GF-D8 (cell line): ENCODE results near the gene UBASH3A.
"Not testable (repeated sequence)": the region's sequence is repeated elsewhere in the genome, so short reads cannot be mapped to it uniquely, and the experiment has no call there.

ENCODE experiments used
- DNase-seq: peaks from one replicate; lab custom pipeline; 2025; lab: John Stamatoyannopoulos, UW

UBASH3A gene

GRCh38 chr21:42390193-42390592 is 13.5 kb upstream of the UBASH3A start:
- DNase-seq = no peak

- no peak for DNase-seq
These were observed 13.0 kb upstream of the UBASH3A start for GRCh38 chr21:42390696-42391095.

GRCh38 chr21:42391297-42391696 is 12.4 kb upstream of the UBASH3A start:
- DNase-seq = no peak

DNA sequence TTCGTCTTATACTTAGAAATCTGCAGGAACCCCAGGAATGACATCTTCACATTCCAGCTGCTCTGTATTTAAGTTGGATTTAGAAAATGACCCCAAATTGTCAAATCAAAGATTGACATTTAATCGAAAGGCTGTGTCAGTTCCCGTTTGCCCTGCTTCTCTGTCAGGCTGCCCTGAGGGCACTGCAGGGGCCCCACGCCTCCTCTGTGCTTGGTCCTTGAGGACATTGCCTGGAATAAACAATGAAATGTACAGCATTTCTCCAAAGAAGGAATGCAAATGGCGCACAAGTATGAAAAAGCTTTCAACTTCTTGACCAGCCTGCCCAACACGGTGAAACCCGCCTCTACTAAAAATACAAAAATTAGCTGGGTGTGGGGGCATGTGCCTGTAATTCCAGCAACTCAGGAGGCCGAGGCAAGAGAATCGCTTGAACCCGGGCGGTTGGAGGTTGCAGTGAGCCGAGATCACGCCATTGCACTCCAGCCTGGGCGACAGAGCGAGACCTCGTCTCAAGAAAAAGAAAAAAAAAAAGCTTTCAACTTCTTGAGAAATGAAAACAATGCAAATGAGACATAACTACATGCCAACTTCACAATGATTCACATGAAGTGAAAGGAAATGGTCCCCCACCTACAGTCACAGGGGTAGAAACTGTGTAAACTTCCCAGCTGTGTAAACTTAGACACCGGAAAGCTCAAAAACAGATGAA is 10.8 kb upstream of the UBASH3A start:
- DNase-seq = no peak

- DNase-seq = no peak
These were observed 10.2 kb upstream of the UBASH3A start for GRCh38 chr21:42393443-42393950.

DNA sequence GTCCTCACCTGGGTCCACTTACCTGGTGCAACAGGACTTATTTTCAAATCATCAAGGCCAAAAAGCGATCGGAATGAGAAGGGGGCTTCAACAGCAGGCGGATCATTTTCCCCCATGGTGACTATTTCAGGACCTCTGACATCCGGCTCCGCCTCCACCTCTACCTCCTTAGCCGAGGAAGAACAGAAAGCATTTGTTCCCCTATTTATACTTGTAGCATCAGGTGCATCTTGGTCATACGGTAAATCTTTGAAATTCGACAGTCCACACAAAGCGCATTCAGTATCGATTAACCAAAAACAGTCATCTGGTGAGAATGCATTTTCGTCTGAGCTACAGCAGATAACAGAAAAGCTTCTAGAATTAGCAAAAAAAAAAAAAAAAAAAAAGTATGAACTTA is 8.4 kb upstream of the UBASH3A start:
- DNase-seq = no peak

DNA sequence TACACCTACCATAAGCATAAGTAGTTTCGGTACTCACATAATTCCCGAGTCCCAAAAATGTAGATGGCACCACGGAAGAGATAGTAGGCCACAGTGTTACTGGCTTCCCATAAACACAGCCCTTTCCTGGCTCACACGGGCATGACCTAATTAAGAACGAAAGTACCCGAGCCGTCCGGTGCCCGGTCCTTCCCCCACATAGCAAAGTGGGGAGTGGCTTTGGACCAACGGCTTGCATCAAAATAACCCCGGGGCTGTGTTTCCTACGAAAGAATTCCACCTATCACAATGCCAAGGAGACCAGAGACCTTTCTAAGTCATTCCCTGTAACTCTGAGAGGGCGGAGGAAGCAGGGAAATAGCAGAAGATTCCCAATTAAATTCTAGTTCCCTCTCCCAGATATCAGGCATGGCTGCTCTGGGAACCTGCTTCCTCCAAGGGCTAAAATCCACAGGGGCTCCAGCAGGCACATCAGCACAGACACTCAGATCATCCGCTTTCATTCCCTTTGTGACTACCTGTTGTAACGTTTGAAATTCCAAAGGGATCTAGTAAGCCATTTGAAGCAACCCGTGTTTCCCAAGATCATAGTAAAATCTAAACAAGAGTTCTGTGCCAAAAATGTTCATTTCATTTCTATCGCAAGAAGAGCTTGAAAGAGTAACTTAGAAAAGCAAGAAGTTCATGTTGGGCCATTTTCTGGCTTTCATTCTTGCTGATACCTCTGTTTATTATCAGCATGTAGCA is 7.6 kb upstream of the UBASH3A start, which contains the start of gene TMPRSS3:
Gene TMPRSS3 (minus strand): TSS at position 148 of the 747 bp plus-strand sequence. CDS start 635 bp downstream, outside the sequence.
- no peak for DNase-seq

DNA sequence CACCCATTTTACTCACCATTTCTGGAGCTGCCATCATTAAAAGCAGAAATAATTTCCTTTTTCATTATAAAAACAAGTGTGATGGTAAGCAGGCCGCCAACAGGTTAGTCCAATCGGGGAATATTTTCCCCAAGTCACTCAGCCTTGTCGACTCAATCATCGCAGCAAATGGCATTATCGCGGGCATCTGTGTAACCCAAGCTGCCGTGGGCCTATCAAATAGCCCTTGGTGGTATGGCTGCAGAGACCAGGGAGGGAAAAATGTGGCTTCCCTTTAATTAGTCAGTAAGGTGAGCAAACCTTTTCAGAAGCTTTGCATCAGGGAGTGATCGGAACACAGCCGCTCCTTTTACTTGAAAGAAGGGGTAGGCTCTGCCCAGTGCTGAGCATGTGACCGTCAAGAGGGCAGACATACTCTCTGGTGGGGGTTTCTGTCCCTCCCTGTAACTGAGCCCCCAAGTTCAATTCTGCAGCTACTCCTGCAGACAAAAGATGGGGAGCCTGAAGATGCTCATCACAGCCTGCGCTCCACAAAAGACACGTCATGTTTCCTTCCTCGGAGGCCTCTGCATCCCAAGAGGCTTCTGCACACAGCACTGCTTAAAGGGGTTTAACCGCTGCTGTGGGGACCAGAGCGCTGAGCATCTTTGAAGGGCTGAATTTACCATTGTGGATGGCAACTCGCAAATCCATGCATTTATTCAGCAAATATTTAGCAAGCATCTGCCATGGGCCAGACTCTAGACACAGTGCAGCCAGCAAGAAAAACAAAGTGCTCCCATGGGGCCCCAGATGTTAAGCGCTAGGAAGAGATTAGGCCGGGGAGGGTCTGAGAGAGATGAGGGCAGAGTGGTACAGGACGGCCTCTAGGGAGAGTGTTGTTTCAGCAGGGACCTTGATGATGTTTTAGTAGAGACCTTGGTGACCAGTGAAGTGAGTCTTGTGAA is 6.6 kb upstream of the UBASH3A start:
- DNase-seq = no peak

GRCh38 chr21:42397746-42398394 is 5.8 kb upstream of the UBASH3A start:
- DNase-seq = no peak

DNA sequence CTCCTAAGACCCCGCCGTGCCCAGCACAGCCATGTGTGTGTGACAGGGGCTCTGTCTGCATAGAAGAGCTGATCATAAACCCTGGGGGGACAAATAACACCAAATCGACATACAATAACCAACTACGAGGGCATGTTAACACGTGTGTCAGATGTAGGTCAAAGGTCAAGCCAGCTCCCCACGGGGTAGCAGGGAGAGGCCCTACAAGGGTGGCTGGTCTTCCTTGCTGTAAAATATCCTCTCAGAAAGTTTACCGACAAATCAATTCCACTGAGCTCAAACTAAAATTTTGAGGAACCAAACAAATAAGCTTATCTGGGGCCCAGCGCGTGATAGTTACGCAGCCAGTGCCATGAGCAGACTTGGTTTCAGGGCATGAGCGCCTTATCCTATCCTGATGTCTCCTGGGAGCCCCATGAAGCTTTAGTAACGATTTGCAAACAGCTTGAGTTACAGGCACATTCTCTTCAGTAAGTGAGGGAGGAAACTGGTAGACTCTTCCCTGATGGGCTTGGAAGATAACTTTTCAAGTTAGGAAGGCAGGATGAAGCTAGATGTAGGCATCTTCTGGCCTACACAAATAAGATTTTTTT is 5.2 kb upstream of the UBASH3A start:
- DNase-seq = no peak

DNA sequence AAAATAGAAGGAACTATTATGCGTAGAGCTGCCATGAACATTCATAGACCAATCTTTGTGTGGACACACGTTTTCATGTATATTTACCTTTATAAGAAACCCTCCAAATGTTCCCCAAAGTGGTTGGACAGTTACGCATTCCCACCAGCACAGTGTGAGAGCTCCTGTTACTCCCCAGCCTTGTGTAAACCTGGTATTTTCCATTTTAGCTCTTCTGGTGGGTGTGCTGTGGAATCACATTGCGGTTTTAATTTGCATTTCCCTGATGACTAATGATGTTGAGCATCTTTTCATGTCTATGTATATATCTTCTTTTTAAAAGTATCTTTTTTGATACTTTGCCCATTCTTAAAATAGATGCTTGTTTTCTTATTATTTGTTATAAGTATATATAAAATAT is 3.2 kb upstream of the UBASH3A start:
- DNase-seq = no peak

GRCh38 chr21:42401154-42401553 is 2.5 kb upstream of the UBASH3A start:
- no peak for DNase-seq

- DNase-seq = no peak
These were observed 1.9 kb upstream of the UBASH3A start for GRCh38 chr21:42401820-42402251.

GRCh38 chr21:42404539-42404938 is 837 bp downstream of the UBASH3A start:
- DNase-seq = no peak

GRCh38 chr21:42405064-42406013 is 1.6 kb downstream of the UBASH3A start:
- no peak for DNase-seq

DNA sequence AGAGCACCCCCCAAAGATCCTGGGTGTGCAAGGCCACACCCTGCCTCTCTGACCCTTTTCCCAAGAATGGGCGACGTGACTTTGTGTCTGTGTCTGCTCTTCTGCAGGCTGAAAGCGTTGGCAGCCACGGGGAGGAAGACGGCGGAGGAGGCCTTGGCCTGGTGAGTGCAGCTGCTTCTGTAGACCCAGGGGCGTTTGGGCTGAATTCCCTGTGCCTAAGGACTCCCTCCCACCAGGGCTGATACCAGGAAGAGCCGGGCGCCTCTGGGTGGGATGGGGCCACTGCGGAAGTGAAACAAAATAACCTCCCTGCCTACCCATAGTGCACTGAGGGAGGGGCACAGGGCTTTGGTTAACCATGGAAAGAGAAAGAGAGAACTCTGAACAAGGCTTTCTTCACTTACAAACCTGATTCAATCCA is 2.5 kb downstream of the UBASH3A start:
- no peak for DNase-seq

- DNase-seq = no peak
These were observed 3.2 kb downstream of the UBASH3A start for GRCh38 chr21:42406866-42407265.

DNA sequence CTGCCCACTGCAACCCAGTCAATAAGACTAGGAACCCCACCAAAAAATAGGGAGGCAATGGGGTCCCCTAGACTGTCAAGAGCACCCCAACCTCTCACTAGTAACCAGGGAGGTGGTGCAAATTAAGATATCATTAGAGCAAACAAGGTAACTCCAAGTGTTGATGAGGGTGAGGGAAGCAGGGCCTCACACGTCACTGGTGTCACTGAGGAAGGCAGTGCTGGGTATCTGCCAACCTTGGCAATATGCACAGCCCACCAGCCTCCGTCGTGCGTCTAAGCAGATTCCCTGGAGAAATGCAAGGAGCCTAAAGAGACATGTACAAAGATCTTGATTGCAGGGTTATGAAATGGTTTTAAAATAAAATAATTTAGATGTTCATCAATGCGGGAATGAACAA is 3.8 kb downstream of the UBASH3A start:
- DNase-seq = no peak

- DNase-seq = not testable (repeated sequence)
These were observed 5.0 kb downstream of the UBASH3A start for GRCh38 chr21:42408718-42409117.

DNA sequence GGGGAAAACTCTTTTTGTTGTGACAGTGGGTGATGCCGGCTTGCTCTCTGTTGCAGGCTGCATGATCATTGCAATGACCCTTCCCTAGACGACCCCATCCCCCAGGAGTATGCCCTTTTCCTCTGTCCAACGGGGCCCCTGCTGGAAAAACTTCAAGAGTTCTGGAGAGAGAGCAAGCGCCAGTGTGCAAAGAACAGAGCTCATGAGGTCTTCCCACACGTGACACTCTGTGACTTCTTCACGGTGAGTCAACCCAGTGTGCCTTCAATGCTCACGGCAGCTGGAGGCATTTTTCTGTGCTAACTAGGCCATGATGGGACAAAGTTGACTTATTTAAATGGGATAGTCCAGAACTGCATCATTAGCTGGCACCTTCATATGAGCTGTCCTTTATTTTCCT is 5.7 kb downstream of the UBASH3A start:
- no peak for DNase-seq
